HG03280 (cell line): Measurements from ENCODE around the gene KIAA1217.

Experiments used
- ATAC-seq: cut with Tn5 transposase; IDR thresholded peaks from one replicate; pipeline ENCODE4 v1.9.1; 2021; ENCODE audit warnings: mild to moderate bottlenecking, moderate library complexity; ENCODE audit not compliant: unreplicated experiment

The KIAA1217 gene

GRCh38 chr10:24209432-24209771 is 464 bp downstream of the KIAA1217 start:
- peak; percentile 37 for ATAC-seq

GRCh38 chr10:24209946-24210491 is 1.1 kb downstream of the KIAA1217 start:
- ATAC-seq: peak; percentile 68

GRCh38 chr10:24210501-24210900 is 1.6 kb downstream of the KIAA1217 start:
- no peak for ATAC-seq

DNA sequence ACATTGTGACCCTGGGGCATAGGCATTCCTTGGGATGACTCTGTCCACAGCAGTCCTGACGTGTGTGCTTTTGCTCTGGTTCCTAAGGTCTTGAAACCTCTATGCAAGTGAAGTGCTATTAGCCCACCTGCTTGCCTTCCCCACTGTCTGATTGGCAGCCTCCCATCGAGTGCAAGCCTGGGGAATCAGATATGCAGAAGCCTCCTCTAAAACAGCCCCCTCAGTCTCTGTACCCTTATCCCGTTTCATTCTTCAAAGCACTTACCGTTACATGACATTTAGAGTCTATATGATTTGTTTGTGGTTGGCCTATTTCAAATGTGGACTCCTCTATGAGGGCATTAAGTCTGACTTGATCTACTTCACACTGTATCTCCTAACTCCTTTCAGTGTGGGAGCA is 4.3 kb downstream of the KIAA1217 start:
- ATAC-seq: no peak

- ATAC-seq: no peak
Measured at GRCh38 chr10:24213881-24214280, 4.9 kb downstream of the KIAA1217 start.

- ATAC-seq: no peak
Measured at GRCh38 chr10:24214762-24215161, 5.8 kb downstream of the KIAA1217 start.

DNA sequence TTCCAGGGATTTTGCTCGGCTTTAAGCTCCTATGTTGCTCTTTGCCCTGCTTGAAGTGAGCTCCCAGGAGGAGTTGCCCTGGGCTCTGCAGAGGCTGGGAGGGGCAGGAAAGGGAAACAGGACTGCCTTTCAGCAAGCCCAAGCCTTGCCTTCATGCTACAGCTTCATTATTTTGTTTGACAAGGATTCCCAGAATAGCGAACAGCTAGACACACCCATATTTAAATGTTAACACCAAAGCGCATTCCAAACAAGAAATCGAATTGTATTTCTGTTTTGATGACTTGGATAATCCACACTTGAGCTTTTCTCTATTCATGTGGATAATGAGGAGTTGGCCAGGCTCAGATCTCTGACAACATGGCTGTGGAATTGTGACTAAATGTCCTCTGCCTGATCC is 6.3 kb downstream of the KIAA1217 start:
- no peak for ATAC-seq

- no peak for ATAC-seq
Measured at GRCh38 chr10:24215603-24216002, 6.7 kb downstream of the KIAA1217 start.

GRCh38 chr10:24219963-24220362 is 11.0 kb downstream of the KIAA1217 start:
- no peak for ATAC-seq

DNA sequence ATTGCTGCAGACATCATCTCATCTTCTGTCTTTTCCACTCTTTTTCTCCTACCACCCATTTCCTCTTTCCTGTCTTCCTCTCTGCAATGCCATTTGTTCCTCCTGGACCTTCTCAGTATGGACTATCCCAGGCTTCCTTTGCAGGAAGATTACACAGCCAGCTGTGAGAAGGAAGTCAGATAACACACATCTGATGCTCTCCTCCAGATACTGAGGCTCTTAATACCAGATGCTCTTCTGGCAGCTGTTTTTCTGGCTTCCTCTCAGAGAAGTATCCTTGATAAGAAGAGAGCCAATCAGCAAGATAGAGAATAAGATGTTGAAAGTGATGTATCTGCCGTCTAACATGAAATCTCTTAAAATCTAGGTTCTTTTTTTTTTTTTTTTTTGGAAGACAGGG is 14.4 kb downstream of the KIAA1217 start:
- ATAC-seq: no peak

GRCh38 chr10:24223953-24224352 is 15.0 kb downstream of the KIAA1217 start:
- no peak for ATAC-seq

DNA sequence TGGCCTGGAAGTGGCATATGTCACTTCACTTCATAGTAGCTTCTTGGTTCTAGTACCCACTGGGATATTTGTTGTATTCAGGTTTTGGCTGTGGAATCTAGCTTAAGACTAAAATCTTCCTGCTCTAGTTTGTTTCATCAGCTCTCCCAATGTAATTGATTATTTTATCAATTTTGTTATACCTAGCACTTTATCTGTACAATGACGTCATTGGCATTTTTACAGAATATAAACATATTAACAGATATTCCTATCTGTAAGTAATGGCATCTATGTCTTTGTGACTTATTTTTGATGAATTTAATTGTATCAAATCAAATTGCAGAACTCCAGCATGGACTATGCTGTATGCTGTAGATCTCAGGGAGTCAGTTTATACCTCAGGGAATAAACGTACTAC is 19.7 kb downstream of the KIAA1217 start:
- no peak for ATAC-seq

DNA sequence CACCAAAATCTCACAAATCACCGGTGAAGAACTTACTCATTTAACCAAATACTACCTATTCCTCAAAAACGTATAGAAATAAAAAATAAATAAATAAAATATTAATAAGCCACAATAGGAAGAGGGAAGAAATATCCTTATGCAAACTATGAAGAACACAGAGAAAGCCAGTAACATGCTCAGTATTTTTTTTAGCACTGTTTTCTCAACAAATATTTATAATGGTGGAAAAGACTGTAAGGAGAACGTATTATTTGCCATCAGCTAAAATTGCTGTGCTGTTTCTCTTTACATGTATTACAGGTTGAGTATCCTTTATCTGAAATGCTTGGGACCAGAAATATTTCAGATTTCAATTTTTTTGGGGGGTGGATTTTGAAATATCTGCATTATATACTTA is 21.0 kb downstream of the KIAA1217 start:
- no peak for ATAC-seq

DNA sequence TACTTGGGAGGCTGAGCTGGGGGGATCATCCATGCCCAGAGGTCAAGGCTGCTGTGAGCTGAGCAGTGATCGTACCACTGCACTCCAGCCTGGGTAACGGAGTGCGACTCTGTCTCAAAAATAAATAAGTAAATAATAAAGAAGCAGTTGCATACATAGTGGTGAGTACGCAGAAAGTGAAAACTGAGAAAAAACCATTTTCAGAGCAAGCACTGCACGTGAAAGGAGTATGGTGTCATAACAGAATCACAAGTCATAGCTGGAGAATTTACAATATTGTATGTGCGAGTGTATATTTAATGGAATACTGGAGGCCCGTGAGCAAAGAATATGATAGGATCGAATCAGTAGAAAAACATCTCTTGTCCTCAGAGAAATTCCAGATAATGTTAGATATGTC is 22.3 kb downstream of the KIAA1217 start:
- no peak for ATAC-seq

- ATAC-seq: no peak
Measured at GRCh38 chr10:24234784-24235183, 25.8 kb downstream of the KIAA1217 start.

- no peak for ATAC-seq
Measured at GRCh38 chr10:24235471-24235870, 26.5 kb downstream of the KIAA1217 start.

- ATAC-seq: no peak
Measured at GRCh38 chr10:24237801-24238395, 29.0 kb downstream of the KIAA1217 start.

- ATAC-seq: no peak
Measured at GRCh38 chr10:24238519-24239247, 29.7 kb downstream of the KIAA1217 start.

DNA sequence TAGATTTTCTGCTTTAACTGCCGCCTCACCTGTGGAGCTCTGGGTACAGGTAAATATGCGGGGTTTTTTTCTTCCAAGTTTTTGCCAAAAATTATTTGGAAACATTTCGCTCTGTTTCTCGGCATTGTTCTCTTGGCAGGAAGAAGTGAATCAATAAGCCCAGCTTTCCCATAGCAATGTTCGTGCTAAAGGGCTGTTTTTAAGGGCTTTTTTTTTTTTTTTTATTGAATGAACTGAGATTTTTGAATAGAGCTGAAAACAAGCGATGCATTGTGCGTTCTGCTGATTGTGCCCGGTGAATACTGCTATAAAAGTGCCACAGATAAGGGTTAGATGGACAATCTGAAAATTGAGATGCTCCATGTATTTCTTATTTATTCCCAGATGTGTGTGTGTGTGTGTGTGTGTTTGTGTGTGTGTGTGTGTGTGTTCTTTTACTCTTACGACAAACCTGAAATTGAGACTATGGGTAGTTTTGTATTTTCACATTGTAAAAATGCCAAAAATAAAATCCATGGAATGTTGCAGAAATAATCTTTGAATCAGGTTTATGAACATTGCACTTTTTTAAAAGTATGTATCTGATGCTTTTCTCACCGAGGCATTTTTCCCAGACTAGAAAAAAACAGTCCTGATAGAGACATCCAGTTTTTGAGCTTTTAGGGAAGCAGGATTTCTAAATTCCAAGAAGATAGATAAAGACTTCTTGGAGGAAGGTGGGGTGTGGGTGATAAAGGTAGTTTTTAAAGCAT is 30.5 kb downstream of the KIAA1217 start:
- ATAC-seq: no peak

- ATAC-seq: no peak
Measured at GRCh38 chr10:24240041-24240751, 31.3 kb downstream of the KIAA1217 start.

GRCh38 chr10:24241536-24242040 is 32.6 kb downstream of the KIAA1217 start:
- ATAC-seq: no peak
